ENCODE results near the gene SH3D19. TPM values are rescaled to one million over a fixed set of nuclear protein-coding genes. Genes with fewer than 3 reads are reported as not detected.
A peak's percentile ranks its signal among the peaks of the same experiment; 100 is the strongest.

SH3D19 gene
- total RNA-seq, 3 donors from 2014 or later = 0.24 to 0.61 (median 0.56) TPM

DNA sequence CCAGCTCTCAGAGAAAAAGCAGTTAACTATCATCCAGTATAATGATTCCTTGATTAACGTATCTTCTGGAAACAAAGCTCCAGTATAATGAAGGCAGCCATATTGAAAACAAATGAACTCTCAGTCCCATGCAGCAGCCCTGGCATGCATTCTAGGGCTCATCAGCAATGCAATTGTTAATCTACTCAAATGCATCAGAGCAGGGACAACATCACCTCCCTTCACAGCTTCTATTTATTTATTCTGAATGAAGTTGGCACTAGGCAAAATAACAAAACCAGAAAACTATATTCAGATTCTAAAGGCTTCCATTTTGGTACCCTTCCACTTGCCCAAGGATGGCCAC lies 11.4 kb downstream of the SH3D19 start:
- Mint-ChIP-seq H3K27me3 (ENCODE audit: low read depth) (peaks cover 9% of the 10 kb centered on the region), H3K36me3 (ENCODE audit: insufficient read depth) (no peaks in the 10 kb centered on the region), H3K4me3 (no peak overlapping the region), H3K4me1 (ENCODE audit: low read depth) (no peaks in the 10 kb centered on the region), H3K9me3 (no peaks in the 10 kb centered on the region)
- ATAC-seq (no peak), DNase-seq (no peak)

DNA sequence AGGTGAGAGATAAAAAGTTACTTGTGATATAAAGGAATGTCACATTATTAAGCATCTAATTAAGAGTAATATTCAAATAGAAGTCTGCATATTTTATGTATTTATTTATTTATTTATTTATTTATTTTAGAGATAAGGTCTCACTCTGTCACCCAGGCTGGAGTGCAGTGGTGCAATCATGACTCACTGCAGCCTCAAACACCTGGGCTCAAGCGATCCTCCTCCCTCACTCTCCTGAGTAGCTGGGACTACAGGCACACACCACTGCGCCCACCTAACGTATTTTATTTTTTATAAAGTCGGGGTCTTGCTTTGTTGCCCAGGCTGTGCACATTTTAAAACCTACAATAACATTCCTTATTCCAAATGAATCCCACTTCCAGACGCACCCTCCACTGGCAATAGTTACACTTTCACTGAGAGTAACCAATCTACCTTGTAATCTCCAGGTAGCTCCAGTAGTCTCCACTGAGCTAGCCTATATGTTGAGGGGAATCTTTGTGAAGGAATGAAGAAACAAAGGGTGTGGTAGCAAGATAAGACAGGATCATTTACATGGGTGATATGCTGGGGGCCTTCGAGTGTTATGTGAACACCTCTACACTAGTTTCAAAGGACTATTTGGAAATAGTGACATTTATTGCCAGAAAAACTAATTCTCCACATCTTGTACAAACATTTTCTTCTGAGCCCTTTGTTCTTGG lies 11.9 kb downstream of the SH3D19 start:
- Mint-ChIP-seq H3K4me3 (no peak overlapping the region), H3K4me1 (ENCODE audit: low read depth) (no peaks in the 10 kb centered on the region), H3K27me3 (ENCODE audit: low read depth) (peaks cover 12% of the 10 kb centered on the region), H3K36me3 (ENCODE audit: insufficient read depth) (no peaks in the 10 kb centered on the region), H3K9me3 (no peaks in the 10 kb centered on the region)
- ATAC-seq (no peak), DNase-seq (no peak)

DNA sequence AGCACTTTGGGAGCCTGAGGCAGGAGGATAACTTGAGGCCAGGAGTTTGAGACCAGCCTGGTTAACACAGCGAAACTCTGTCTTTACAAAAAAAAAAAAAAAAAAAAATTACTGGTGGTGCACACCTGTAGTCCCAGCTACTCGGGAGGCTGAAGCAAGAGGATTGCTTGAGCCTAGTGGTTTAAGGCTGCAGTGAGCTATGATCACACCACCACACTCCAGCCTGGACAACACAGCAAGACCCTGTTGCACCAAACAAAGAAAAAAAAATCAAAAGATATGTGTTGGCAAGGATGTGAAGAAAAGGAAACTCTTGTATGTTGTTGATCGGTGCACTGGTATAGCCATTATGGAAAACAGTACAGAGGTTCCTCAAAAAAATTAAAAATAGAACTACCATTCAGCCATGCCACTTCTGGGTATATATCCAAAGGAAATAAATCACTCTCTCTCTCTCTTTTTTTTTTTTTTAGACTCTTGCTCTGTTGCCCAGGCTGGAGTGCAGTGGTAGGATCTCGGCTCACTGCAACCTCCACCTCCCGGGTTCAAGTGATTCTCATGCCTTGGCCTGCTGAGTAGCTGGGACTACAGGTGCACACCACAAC lies 15.2 kb downstream of the SH3D19 start:
- H3K9me3 Mint-ChIP-seq = no peaks in the 10 kb centered on the region
- H3K4me1 Mint-ChIP-seq (ENCODE audit: low read depth) = no peaks in the 10 kb centered on the region
- H3K27me3 Mint-ChIP-seq (ENCODE audit: low read depth) = peaks cover 3% of the 10 kb centered on the region
- H3K36me3 Mint-ChIP-seq (ENCODE audit: insufficient read depth) = no peaks in the 10 kb centered on the region
- ATAC-seq = no peak
- H3K4me3 Mint-ChIP-seq = no peak overlapping the region
- DNase-seq = no peak

DNA sequence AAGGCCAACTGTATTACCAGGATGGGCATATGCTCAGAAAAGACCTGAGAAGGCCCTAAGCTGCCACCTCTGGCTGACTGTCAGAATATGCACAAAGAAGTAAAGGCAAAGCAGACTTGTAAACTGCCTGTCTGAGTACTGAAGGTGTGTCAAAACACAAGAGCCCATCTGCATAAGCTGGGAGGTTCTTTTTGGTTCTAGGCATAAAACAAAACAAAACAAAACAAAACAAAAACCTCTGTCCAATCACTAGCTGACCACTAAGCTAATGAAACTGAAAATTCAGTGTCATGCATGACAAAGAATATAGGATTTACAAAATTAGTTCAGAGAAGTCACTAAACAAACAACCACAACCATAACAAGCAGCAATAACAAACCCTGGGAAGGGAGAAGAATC lies 20.6 kb downstream of the SH3D19 start:
- H3K36me3 Mint-ChIP-seq (ENCODE audit: insufficient read depth) = no peaks in the 10 kb centered on the region
- no peaks in the 10 kb centered on the region for H3K4me1 Mint-ChIP-seq (ENCODE audit: low read depth)
- H3K4me3 Mint-ChIP-seq = no peak overlapping the region
- H3K27me3 Mint-ChIP-seq (ENCODE audit: low read depth) = peaks cover 5% of the 10 kb centered on the region
- no peaks in the 10 kb centered on the region for H3K9me3 Mint-ChIP-seq
- ATAC-seq (no peak), DNase-seq (no peak)

DNA sequence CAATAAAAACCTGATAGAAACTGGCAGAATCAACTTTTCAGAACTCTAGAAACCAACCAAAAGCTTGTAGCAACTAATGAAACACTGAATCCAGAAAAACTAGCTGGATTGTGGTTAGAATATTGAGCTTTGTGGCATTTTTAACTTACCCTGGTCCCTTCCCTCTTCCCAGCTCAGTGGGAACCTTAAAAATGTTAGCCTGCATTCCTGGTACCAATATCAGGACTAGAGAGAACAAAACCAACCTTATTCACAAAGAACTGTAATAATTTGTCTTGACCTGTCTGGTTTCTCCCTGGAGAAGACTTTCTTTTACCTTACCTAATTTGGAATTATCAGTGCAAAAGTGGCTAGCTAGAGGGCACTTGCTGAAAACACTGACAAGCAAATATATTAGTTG lies 21.2 kb downstream of the SH3D19 start:
- peaks cover 5% of the 10 kb centered on the region for H3K27me3 Mint-ChIP-seq (ENCODE audit: low read depth)
- no peaks in the 10 kb centered on the region for H3K4me1 Mint-ChIP-seq (ENCODE audit: low read depth)
- H3K36me3 Mint-ChIP-seq (ENCODE audit: insufficient read depth) = no peaks in the 10 kb centered on the region
- no peak for ATAC-seq
- H3K4me3 Mint-ChIP-seq = no peak overlapping the region
- DNase-seq = no peak
- H3K9me3 Mint-ChIP-seq = no peaks in the 10 kb centered on the region

DNA sequence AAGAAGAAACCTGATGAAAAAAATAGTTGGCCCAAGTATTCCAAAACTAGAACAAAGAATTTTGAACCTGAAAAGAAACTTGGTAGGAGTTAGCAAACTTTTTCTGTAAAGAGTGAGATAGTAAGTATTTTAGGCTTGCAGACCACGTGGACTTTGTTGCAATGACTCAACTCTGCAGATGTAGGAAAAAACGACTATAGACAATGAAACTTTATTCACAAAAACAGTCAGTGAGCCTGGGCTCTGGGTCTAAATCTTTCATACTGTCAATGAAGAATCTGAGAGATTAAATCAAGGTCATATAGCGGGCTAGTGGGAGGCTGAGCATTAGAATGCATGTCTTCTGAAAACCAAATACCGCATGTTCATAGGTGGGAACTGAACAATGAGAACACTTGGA lies 23.0 kb downstream of the SH3D19 start:
- Mint-ChIP-seq H3K4me1 (ENCODE audit: low read depth) (no peaks in the 10 kb centered on the region), H3K27me3 (ENCODE audit: low read depth) (peaks cover 4% of the 10 kb centered on the region), H3K4me3 (no peak overlapping the region), H3K9me3 (no peaks in the 10 kb centered on the region), H3K36me3 (ENCODE audit: insufficient read depth) (no peaks in the 10 kb centered on the region)
- ATAC-seq (no peak), DNase-seq (no peak)

DNA sequence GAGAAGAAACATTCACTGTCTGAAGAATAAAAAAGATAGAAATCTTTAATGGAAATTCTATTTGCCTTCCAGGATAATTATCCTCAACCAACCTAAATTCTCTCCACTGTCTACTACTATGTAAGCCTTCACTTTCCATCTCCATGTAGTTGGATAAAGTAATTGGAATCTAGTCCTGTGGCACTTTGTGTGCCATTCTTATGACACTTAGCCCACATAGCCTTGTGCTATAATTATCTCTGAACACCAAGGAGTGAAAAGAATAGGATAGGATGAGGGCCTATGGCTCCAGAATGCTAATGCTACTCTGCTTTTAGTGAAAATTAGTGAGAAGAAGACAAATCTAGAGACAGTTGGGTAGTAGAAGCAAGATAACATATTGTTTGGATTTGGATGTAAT lies 28.2 kb downstream of the SH3D19 start:
- Mint-ChIP-seq H3K9me3 (no peaks in the 10 kb centered on the region), H3K4me1 (ENCODE audit: low read depth) (no peaks in the 10 kb centered on the region), H3K4me3 (no peak overlapping the region), H3K27me3 (ENCODE audit: low read depth) (peaks cover 4% of the 10 kb centered on the region), H3K36me3 (ENCODE audit: insufficient read depth) (no peaks in the 10 kb centered on the region)
- DNase-seq (no peak), ATAC-seq (no peak)

DNA sequence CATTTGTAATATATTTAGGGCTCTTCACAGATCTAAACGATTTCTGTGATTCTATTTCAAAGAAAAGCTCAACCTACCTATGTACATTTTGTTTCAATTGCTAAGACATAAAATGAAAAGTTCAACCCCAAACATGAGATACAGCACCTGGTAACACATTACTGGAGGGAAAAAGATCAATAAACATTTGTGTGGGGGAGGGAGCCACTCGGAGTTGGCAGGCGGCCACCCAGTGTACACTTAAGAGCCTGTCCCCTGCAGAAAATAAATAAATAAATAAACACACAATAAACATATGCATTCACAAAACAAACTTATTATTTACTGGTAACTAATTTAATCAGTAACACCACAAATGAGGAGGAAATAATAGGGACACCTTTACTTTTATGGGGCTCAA lies 29.2 kb downstream of the SH3D19 start:
- H3K4me1 Mint-ChIP-seq (ENCODE audit: low read depth) = no peaks in the 10 kb centered on the region
- no peak for ATAC-seq
- no peak for DNase-seq
- no peak overlapping the region for H3K4me3 Mint-ChIP-seq
- H3K36me3 Mint-ChIP-seq (ENCODE audit: insufficient read depth) = no peaks in the 10 kb centered on the region
- H3K9me3 Mint-ChIP-seq = no peaks in the 10 kb centered on the region
- H3K27me3 Mint-ChIP-seq (ENCODE audit: low read depth) = peaks cover 2% of the 10 kb centered on the region

DNA sequence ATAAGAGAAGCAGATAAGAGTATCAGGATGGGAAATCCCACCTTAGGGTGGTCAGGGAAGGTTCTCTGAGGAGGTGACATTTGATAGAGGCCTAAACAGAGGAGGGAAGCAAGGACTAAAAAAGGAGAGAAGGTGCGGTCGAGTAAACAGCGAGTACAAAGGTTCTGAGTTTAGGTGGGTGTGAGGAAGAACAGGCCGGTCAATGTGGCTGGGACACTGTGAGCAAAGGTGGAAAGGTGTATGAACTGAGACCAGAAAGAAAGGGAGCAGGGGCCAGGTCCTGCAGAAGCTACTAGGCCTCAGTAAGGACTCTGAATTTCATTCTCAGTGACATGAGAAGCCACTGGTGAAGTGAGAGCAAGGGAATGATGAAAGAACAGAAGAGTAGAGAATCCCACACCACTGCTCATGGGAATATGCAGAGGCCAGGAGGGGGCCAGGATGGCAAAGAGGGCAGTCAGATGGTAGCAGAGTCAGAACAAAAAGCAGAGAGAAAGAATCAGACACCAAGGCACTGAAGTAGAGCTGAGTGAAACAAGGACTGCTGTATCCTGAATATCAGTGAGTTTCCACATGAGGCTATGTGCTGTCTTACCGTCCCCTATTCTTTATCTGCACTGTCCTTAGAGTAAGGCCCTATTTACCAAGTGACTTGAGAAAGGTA lies 30.4 kb downstream of the SH3D19 start:
- Mint-ChIP-seq H3K4me1 (ENCODE audit: low read depth) (no peaks in the 10 kb centered on the region), H3K4me3 (no peak overlapping the region), H3K36me3 (ENCODE audit: insufficient read depth) (no peaks in the 10 kb centered on the region), H3K9me3 (no peaks in the 10 kb centered on the region), H3K27me3 (ENCODE audit: low read depth) (peaks cover 2% of the 10 kb centered on the region)
- ATAC-seq (no peak), DNase-seq (no peak)

DNA sequence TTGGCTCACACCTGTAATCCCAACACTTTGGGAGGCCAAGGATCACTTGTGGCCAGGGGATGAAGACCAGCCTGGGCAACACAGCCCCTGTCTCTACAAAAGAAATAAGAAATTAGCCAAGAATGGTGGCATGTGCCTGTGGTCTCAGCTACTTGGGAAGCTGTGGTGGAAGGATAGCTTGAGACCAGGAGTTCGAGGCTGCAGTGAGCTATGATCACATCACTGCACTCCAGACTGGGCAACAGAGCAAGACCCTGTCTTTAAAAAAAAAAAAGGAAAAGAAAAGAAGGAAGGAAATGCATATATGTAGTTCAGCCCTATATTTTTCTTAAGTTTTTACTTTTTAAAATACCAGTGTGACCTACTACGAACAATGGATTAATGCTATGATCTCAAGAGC lies 33.4 kb downstream of the SH3D19 start:
- no peaks in the 10 kb centered on the region for H3K36me3 Mint-ChIP-seq (ENCODE audit: insufficient read depth)
- no peaks in the 10 kb centered on the region for H3K9me3 Mint-ChIP-seq
- no peaks in the 10 kb centered on the region for H3K4me1 Mint-ChIP-seq (ENCODE audit: low read depth)
- ATAC-seq (no peak), DNase-seq (no peak)
- no peak overlapping the region for H3K4me3 Mint-ChIP-seq
- H3K27me3 Mint-ChIP-seq (ENCODE audit: low read depth) = no peaks in the 10 kb centered on the region

DNA sequence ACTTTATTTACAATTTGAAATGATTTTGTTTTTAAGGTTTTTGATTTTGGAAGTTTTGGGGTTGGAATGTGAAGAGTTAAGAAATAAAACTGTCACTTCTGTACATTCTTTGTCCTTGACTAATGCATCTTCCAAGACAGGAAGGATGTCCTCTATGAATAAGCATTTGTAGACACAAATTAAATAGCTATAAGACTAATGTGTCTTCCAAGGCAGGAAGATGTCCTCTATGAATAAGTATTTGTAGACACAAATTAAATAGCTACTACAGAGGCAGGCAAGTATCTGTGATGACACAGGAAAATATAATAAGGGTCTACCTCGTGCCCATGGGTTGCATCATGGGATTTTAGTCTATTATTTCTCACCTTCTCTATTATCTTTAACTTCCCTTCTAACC lies 33.9 kb downstream of the SH3D19 start:
- no peak for ATAC-seq
- Mint-ChIP-seq H3K36me3 (ENCODE audit: insufficient read depth) (no peaks in the 10 kb centered on the region), H3K9me3 (no peaks in the 10 kb centered on the region), H3K4me3 (no peak overlapping the region), H3K4me1 (ENCODE audit: low read depth) (no peaks in the 10 kb centered on the region), H3K27me3 (ENCODE audit: low read depth) (no peaks in the 10 kb centered on the region)
- DNase-seq = no peak

DNA sequence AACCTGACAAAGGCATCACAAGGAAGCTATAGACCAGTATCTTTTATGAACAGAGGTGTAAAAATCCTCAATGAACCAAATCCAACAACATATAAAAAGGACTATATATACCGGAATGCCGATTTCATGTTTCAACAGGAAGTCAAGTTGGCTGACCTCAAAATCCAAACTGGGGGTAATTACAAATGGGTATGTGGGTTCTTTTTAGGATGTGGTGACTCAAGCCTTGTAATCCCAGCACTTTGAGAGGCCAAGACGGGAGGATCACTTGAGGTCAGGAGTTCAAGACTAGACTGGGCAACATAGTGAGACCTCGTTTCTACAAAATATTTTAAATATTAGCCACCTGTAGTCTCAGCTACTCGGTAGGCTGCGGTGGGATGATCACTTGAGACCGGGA lies 38.0 kb downstream of the SH3D19 start:
- no peak overlapping the region for H3K4me3 Mint-ChIP-seq
- ATAC-seq = no peak

DNA sequence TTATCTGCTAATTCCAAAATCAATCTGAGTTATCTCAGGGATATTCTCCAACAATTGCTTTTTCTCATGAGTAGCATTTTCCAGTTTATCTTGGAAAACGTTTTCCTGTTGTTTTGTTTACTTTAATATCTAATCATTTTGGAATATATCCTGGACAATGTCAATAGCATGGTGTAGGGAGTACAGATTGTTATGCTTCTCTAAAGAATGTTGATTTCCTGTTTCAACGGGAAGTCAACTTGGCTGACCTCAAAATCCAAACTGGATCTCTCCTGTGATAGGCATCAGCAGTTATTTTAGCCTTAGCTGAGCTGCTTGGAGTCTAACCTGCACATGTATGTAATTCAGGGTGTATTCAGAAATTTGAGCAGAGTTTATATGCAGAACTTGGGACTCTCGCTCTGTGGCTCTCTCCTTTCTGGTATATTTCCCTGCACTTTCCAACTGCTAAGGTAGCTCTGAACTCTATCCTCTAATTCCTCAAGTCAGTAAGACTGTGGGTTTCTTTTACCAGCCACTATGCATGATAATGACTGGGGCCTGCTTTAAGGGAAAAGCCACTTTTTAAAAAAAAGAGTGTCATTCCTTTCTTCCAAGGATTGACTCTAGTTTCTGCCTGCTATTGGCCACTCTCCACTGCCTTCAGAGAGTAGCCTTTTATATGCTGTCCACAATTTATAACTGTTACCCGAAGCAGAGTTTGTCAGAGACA lies 40.7 kb downstream of the SH3D19 start:
- Mint-ChIP-seq H3K4me3 (no peak overlapping the region), H3K27me3 (ENCODE audit: low read depth) (peaks cover 9% of the 10 kb centered on the region), H3K9me3 (peaks cover 13% of the 10 kb centered on the region), H3K4me1 (ENCODE audit: low read depth) (no peaks in the 10 kb centered on the region), H3K36me3 (ENCODE audit: insufficient read depth) (no peaks in the 10 kb centered on the region)
- no peak for DNase-seq
- no peak for ATAC-seq

More for the DNA sequence above, 38.0 kb downstream of the SH3D19 start:
- peaks cover 2% of the 10 kb centered on the region for H3K27me3 Mint-ChIP-seq (ENCODE audit: low read depth)
- H3K9me3 Mint-ChIP-seq = peaks cover 13% of the 10 kb centered on the region
- no peaks in the 10 kb centered on the region for H3K36me3 Mint-ChIP-seq (ENCODE audit: insufficient read depth)
- H3K4me1 Mint-ChIP-seq (ENCODE audit: low read depth) = no peaks in the 10 kb centered on the region
- no peak for DNase-seq

DNA sequence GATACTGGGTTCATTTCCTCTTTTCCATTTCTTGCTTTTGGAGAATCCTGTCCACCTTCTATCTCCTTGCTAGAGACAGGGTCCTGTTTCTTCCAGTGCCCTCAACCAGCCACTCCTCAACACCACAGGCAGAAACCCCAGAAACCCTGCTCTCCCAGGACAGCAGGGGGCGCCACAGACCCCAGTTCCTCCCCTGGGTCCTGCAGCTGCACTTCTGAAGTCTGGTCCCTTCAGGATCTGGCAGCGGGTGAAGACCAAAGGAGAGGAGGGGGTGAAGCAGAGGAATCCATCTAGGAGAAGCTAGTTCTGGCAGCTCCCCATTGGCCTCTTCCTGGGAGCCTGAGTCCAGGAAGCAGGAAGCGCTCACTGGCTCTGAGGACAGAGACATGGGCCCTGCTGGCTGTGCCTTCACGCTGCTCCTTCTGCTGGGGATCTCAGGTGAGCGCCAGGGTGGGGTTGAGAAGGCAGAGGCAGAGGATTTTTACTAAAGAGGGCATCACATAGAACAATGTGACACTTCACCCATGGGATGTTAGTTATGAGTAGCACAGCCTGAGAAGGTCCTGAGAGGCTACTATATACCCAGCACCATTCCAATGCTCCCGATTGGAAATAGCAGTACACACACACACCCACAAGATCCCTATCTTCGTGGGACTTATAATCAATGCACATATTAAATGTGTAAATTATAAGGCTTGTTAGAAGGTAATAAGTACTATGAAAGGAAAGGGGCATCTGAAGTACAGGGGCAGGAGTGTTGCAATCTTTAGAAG lies 48.4 kb downstream of the SH3D19 start, which contains the start of gene PRSS48:
Gene PRSS48, plus strand, starts transcription at position 375 of the 776 bp plus-strand sequence. Its CDS starts 12 bp downstream, at position 387.
- H3K4me3 Mint-ChIP-seq = no peak within 1 kb of the TSS
- peaks cover 14% of the 10 kb centered on the region for H3K27me3 Mint-ChIP-seq (ENCODE audit: low read depth)
- ATAC-seq (peak; percentile 25 to 62), DNase-seq (no peak)
- no peaks in the 10 kb centered on the region for H3K36me3 Mint-ChIP-seq (ENCODE audit: insufficient read depth)
- H3K4me1 Mint-ChIP-seq (ENCODE audit: low read depth) = no peaks in the 10 kb centered on the region
- H3K9me3 Mint-ChIP-seq = no peaks in the 10 kb centered on the region
